Panc1 (cell line): Measurements from ENCODE around the gene MEGF6. TPM values are rescaled to one million over a fixed set of nuclear protein-coding genes. Genes with fewer than 3 reads are reported as not detected.

ENCODE experiments used
- ATAC-seq: fragments of 200-7000 bp; cut with Tn5 transposase; 2 replicates; pipeline ENCODE4 v1.9.1; 2020; ENCODE audit warnings: mild to moderate bottlenecking, moderate library complexity
- BruUV-seq: library from RNA; stranded (reverse); fragments of 400-500 nt; replicated peaks from 2 replicates; lab custom pipeline; 2021; lab: Mats Ljungman, UMichigan
- CTCF ChIA-PET: fragments of 300-600 bp; sonication (Branson Sonifier 250); formaldehyde crosslinking; loops from one replicate; lab custom pipeline; 2022; ENCODE audit warnings: antibody characterized with exemption; lab: Charles Lee
- POLR2A ChIA-PET: fragments of 300-600 bp; sonication (Branson Sonifier 250); formaldehyde crosslinking; loops from one replicate; lab custom pipeline; 2022; ENCODE audit warnings: antibody characterized with exemption; lab: Charles Lee
- DNase-seq: peaks from one replicate; pipeline ENCODE4 v3.0.0-alpha.2; 2010; ENCODE audit warnings: low read depth, low spot score
- H3K27ac ChIP-seq: 2 replicates; pipeline ENCODE4 v1.5.1; 2011; ENCODE audit warnings: mild to moderate bottlenecking, low read length, inconsistent platforms
- H3K27me3 ChIP-seq: fragments of 200-500 bp; sonication (Bioruptor generic); 2 replicates; pipeline ENCODE4 v1.6.0; 2014; ENCODE audit warnings: low read length, inconsistent platforms; ENCODE audit not compliant: control insufficient read depth, insufficient read depth
- H3K36me3 ChIP-seq: fragments of 200-500 bp; sonication (Bioruptor generic); 2 replicates; pipeline ENCODE4 v1.5.1; 2014; ENCODE audit warnings: inconsistent platforms, mild to moderate bottlenecking, low read length, moderate library complexity; ENCODE audit not compliant: control insufficient read depth, insufficient read depth
- H3K4me1 ChIP-seq: 2 replicates; pipeline ENCODE4 v1.5.1; 2011; ENCODE audit warnings: inconsistent platforms, mild to moderate bottlenecking, low read length, moderate library complexity; ENCODE audit not compliant: control insufficient read depth, insufficient read depth
- H3K4me3 ChIP-seq, 2 experiments: 2 replicates each; pipeline ENCODE4 v1.5.1; 2011 to 2012; ENCODE audit warnings: low read depth in 2 of 2, low read length in 2 of 2, mild to moderate bottlenecking in 2 of 2, inconsistent platforms in 1 of 2, moderate library complexity in 1 of 2
- H3K9me3 ChIP-seq: fragments of 200-500 bp; sonication (Bioruptor generic); 2 replicates; pipeline ENCODE4 v1.5.1; 2014; ENCODE audit warnings: low read depth, mild to moderate bottlenecking, inconsistent platforms, low read length, moderate library complexity; ENCODE audit not compliant: control insufficient read depth, insufficient read depth
- POLR2AphosphoS5 ChIP-seq: IDR thresholded peaks from 2 replicates; pipeline ENCODE4 v1.6.1; 2012; ENCODE audit warnings: mild to moderate bottlenecking, low read depth, low read length, moderate library complexity
- SIN3A ChIP-seq: IDR thresholded peaks from 2 replicates; pipeline ENCODE4 v1.6.1; 2012; ENCODE audit warnings: low read depth, mild to moderate bottlenecking, low read length, moderate library complexity, borderline replicate concordance; ENCODE audit not compliant: insufficient read depth
- TCF7L2 ChIP-seq: IDR thresholded peaks from 2 replicates; pipeline ENCODE4 v1.6.1; 2011; ENCODE audit warnings: mild to moderate bottlenecking, low read depth, low read length, inconsistent platforms
- in situ Hi-C: cut with HindIII; loops from 2 replicates; pipeline ENCODE4 v1.10.0; 2016; ENCODE audit warnings: low sequenced_read_pairs, low pct_unique_long_range_greater_than_20kb
- intact Hi-C: fragments of 100-400 bp; cut with micrococcal nuclease; formaldehyde crosslinking; loops from one replicate; pipeline ENCODE4 v1.10.0; 2022; ENCODE audit not compliant: unreplicated experiment
- total RNA-seq: library from RNA; stranded (reverse); gene quantifications from one replicate; pipeline ENCODE4 v1.2.1, GENCODE V29; 2021; ENCODE audit not compliant: unreplicated experiment
- TF ChIP-seq, protein P1 (sequence below), 2 experiments: IDR thresholded peaks; 2 replicates each; pipeline ENCODE4 v1.6.1; 2011 to 2012; ENCODE audit warnings: low read depth in 2 of 2, control low read depth in 1 of 2, low read length in 1 of 2, mild to moderate bottlenecking in 1 of 2, moderate library complexity in 1 of 2; ENCODE audit not compliant: insufficient read depth in 1 of 2
- TF ChIP-seq, protein P2 (sequence below): fragments of 450-650 bp; IDR thresholded peaks from 2 replicates; pipeline ENCODE4 v1.5.1; 2017; ENCODE audit warnings: mild to moderate bottlenecking

The MEGF6 gene
- total RNA-seq, 1 experiment from 2014 or later = 32.6 TPM

DNA sequence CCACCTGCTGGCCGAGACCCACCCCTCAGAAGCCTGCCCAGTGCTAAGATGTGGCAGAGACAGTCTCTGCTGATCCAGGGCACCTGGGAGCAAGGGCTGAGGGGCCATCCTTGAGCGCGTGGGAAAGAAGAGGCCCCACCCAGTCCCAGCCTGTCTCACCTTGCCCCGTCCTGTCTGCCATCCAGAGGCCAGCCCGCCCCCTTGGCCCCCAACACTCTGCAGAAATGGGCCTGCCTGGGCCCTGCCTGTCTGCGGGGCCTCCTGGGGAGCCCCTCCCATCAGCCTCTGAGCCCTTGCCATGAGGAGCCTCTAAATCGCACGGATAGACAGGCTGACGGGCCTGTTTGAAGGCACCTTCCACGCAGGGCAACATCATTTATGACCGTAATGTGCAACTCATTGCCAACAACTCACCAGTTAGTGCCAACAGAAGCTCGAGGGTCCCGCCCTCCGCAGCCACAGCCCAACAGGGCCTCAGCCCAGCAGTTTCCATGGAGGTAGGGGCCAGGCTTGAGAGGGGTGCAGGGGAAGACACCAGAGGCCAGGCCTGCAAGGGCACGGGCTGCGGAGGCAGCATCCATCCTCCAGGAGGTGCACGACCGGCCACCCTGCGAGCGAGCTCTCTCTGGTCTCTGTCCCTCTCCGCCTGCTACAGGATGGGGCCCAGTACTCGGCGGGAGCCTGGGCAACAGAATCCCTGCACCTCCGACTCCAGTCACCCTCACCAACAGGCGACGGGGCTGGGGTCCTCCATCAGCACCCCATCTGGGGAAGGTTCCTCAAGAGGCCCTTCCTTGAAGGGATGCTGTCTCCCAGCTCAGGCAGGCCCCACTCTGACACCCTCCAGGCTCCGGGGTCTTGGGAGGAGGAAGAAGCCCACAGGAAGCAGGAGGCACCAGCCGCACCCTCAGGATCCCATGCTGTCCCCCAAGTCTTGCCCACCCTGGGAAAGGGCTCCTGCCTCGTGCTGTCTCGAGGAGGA is 78.0 kb downstream of the MEGF6 start:
- intact Hi-C loops (no loop called here), in situ Hi-C loops (no loop called here)
- H3K27ac ChIP-seq = no peak overlapping the region
- H3K4me3 ChIP-seq = no peak overlapping the region
- no peaks in the 10 kb centered on the region for H3K36me3 ChIP-seq
- CTCF ChIA-PET = no interaction called here
- no TSS peak for BruUV-seq
- no peaks in the 10 kb centered on the region for H3K27me3 ChIP-seq
- no peak for ATAC-seq
- TF ChIP-seq POLR2AphosphoS5 = no peak
- TF ChIP-seq, protein P1, sequence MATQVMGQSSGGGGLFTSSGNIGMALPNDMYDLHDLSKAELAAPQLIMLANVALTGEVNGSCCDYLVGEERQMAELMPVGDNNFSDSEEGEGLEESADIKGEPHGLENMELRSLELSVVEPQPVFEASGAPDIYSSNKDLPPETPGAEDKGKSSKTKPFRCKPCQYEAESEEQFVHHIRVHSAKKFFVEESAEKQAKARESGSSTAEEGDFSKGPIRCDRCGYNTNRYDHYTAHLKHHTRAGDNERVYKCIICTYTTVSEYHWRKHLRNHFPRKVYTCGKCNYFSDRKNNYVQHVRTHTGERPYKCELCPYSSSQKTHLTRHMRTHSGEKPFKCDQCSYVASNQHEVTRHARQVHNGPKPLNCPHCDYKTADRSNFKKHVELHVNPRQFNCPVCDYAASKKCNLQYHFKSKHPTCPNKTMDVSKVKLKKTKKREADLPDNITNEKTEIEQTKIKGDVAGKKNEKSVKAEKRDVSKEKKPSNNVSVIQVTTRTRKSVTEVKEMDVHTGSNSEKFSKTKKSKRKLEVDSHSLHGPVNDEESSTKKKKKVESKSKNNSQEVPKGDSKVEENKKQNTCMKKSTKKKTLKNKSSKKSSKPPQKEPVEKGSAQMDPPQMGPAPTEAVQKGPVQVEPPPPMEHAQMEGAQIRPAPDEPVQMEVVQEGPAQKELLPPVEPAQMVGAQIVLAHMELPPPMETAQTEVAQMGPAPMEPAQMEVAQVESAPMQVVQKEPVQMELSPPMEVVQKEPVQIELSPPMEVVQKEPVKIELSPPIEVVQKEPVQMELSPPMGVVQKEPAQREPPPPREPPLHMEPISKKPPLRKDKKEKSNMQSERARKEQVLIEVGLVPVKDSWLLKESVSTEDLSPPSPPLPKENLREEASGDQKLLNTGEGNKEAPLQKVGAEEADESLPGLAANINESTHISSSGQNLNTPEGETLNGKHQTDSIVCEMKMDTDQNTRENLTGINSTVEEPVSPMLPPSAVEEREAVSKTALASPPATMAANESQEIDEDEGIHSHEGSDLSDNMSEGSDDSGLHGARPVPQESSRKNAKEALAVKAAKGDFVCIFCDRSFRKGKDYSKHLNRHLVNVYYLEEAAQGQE (IDR thresholded peaks at IDR 0.05; ENCODE audit: insufficient read depth in 1 of 2, low read depth in 2 of 2, low read length in 1 of 2) = no peak
- DNase-seq = no peak
- POLR2A ChIA-PET = interaction anchor here (0.6 kb wide), 1 partner anchor 1157 kb away, joined by 3 read pairs; no protein-coding TSS in a partner anchor
- H3K9me3 ChIP-seq = no peaks in the 10 kb centered on the region
- H3K4me1 ChIP-seq = peaks cover 19% of the 10 kb centered on the region

DNA sequence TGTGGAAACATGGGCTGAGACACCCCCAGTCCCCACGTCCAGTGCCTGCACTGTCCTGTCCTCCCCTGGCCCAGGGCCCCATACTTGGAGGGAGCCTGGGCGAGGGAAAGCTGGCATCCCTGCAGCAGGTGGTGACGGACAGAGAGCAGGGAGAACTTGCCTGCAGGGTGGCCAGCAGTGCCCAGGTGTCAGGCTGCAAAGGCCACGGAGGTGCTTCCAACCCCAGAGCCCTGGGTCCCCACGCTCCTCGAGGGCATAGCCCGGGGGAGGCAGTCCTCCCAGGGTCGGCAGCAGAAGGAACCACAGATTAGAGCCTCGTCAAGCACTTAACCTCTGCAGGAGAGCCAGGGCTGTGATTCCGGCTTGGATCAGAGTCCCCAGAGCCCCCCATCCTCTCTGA is 79.4 kb downstream of the MEGF6 start:
- ATAC-seq (no peak), DNase-seq (no peak)
- Histone ChIP-seq H3K27ac (no peak overlapping the region), H3K4me1 (peaks cover 19% of the 10 kb centered on the region), H3K36me3 (no peaks in the 10 kb centered on the region), H3K4me3 (no peak overlapping the region), H3K27me3 (no peaks in the 10 kb centered on the region), H3K9me3 (no peaks in the 10 kb centered on the region)
- ChIA-PET CTCF (no interaction called here), POLR2A (no interaction called here)
- in situ Hi-C loops = no loop called here
- intact Hi-C loops = no loop called here
- no TSS peak for BruUV-seq
- TF ChIP-seq, protein P2, sequence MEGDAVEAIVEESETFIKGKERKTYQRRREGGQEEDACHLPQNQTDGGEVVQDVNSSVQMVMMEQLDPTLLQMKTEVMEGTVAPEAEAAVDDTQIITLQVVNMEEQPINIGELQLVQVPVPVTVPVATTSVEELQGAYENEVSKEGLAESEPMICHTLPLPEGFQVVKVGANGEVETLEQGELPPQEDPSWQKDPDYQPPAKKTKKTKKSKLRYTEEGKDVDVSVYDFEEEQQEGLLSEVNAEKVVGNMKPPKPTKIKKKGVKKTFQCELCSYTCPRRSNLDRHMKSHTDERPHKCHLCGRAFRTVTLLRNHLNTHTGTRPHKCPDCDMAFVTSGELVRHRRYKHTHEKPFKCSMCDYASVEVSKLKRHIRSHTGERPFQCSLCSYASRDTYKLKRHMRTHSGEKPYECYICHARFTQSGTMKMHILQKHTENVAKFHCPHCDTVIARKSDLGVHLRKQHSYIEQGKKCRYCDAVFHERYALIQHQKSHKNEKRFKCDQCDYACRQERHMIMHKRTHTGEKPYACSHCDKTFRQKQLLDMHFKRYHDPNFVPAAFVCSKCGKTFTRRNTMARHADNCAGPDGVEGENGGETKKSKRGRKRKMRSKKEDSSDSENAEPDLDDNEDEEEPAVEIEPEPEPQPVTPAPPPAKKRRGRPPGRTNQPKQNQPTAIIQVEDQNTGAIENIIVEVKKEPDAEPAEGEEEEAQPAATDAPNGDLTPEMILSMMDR = no peak
- TF ChIP-seq TCF7L2 (no peak), SIN3A (no peak), POLR2AphosphoS5 (no peak)
- TF ChIP-seq, protein P1 (IDR thresholded peaks at IDR 0.05; ENCODE audit: insufficient read depth in 1 of 2, low read depth in 2 of 2, low read length in 1 of 2) = no peak
